HG03139 (cell line): ENCODE data around the gene NUP42.
"Not testable (repeated sequence)": the region's sequence is repeated elsewhere in the genome, so short reads cannot be mapped to it uniquely, and the experiment has no call there.

Source experiments
- ATAC-seq: cut with Tn5 transposase; IDR thresholded peaks from one replicate; pipeline ENCODE4 v1.9.1; 2021; ENCODE audit not compliant: unreplicated experiment

NUP42 gene, protein sequence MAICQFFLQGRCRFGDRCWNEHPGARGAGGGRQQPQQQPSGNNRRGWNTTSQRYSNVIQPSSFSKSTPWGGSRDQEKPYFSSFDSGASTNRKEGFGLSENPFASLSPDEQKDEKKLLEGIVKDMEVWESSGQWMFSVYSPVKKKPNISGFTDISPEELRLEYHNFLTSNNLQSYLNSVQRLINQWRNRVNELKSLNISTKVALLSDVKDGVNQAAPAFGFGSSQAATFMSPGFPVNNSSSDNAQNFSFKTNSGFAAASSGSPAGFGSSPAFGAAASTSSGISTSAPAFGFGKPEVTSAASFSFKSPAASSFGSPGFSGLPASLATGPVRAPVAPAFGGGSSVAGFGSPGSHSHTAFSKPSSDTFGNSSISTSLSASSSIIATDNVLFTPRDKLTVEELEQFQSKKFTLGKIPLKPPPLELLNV

GRCh38 chr7:23181684-23182553 is at the start of gene NUP42:
Gene NUP42 (plus strand): TSS chr7:23182048. CDS start chr7:23182086, 38 bp downstream.
- ATAC-seq = peak; percentile 96

DNA sequence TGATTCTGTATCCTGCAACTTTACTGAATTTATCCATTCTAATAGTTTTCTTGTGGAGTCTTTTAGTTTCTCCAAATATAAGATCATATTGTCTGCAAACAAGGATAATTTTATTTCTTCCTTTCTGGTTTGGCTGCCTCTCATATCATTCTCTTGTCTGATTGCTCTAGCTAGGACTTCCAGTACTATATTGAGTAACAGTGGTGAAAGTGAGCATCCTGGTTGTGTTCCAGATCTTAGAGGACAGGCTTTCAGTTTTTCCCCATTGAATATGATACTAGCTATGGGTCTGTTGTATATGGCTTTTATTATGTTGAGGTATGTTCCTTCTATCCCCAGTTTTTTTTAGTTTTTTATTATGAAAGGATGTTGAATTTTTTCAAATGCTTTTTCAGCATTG is 48.1 kb upstream of the NUP42 start:
- no peak for ATAC-seq

DNA sequence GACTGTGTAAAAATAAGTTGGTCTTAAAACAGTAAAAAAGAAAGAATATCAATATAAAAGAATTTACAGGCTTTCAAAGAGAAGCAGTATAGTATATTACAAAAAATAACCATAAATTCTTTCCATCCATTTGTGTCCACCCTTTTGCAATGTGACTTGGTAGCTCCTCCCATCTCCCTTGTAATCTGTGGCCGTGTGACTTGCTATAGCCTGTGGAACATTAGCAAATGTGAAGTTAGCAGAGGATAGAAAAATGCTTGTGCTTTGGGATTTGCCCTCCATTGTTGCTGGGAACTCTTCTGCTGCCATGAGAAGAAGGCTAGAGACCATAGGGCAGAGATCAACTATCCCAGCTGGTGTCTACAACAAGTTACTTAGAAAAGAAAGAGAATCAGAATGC is 46.1 kb upstream of the NUP42 start:
- no peak for ATAC-seq

- no peak for ATAC-seq
Measured at GRCh38 chr7:23136216-23136615, 45.6 kb upstream of the NUP42 start.

GRCh38 chr7:23157679-23158078 is 24.2 kb upstream of the NUP42 start:
- ATAC-seq = no peak

DNA sequence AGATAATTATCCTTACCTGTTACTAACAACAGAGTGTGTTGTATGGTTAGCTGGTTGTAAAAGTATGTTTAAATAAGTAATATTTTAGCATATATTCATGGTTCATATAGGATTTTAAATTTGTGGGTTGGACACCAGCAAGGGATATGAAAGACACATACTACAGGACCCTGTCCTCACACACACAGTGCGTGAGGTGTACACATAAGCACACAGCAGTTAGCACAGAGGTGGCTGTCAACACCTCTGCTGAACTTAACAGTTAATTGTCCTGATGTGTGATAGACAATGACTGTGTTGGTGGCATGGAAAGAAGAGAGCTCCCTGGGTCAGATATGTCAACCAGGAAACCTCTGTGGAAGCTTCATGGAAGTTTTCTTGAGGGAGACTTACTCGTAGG is 23.3 kb upstream of the NUP42 start:
- no peak for ATAC-seq

DNA sequence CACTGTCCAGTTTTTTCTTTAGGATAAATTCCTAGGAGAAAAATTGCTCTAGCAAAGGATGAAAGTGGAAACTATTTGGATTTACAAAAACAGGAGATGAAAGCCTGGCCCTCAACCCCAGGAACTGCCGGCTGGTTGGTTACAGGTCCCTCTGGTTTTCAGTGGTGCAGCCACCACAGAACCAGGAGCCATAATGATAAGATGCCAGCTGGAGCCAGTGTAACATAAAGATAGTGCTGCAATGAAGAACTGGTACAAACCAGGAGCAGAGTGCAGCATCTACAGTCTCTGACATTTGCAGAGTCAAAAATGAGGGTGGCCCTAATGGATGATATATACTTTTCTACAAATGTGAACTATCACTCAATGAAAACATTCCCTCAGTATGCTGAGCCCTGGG is 20.4 kb upstream of the NUP42 start:
- no peak for ATAC-seq

- no peak for ATAC-seq
Measured at GRCh38 chr7:23164846-23165245, 17.0 kb upstream of the NUP42 start.

GRCh38 chr7:23165316-23165715 is 16.5 kb upstream of the NUP42 start:
- no peak for ATAC-seq

DNA sequence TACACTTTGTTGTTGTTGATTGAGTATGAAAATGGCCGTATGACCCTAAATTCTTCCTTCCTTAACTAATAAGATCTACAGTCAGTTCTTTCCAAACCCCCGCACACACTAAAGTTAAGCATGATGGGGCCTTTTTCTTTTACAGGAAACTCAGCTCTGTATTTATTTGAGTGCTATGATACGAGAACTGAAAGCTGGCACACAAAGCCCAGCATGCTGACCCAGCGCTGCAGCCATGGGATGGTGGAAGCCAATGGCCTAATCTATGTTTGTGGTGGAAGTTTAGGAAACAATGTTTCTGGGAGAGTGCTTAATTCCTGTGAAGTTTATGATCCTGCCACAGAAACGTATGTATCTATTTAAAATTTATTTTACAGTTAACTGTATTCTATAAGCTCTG is 14.2 kb upstream of the NUP42 start:
- ATAC-seq = no peak

GRCh38 chr7:23168111-23168885 is 13.6 kb upstream of the NUP42 start:
- ATAC-seq = no peak

- ATAC-seq = no peak
Measured at GRCh38 chr7:23175938-23176337, 5.9 kb upstream of the NUP42 start.

DNA sequence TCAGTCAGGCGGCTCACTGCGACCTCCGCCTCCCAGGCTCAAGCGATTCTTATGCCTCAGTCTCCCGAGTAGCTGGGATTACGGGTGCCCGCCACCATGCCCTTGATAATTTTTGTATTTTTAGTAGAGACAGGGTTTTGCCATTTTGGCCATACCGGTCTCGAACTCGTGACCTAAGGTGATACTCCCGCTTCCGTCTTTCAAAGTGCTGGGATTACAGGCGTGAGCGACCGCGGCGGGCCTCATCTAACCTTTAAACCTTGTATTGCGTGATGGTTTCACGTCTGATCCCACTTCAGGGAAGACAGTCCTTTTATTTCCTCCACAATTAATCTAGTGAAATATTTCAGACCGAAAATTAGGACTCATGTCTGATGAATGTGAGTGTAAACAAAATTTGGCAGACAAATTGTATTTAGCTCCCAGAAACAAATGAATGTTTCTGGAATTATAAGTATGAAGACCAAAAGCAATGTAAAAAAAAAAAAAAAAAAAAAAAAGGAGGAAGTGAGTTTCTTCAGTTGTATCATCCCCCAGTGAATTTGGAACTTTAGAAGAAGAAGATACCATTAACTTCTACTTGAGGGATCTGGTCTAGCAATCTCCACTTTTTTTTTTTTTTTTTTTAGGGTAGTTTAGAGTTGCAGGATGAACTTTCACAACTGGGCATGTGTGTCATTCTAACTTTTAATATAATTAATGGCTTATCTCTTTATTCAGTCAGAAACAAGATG is 1.6 kb downstream of the NUP42 start:
- ATAC-seq = no peak

DNA sequence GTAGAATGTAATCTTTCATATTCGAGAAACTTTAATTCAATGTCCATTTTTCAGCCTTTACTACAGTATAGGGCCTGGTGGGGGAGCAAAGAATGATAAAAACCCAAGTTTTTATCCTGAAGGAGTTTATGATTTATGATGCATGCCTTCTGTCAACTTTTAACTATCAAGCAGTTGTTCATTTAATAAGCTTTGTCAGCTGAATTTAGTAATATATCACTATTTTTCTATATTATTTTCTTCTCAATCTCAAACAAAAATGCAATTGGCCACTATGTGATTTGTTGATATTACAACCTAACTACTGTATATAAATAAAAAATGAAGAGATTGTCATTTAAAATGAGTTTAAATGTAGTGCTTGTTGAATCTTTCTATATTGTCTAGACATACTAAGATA is 2.4 kb downstream of the NUP42 start:
- ATAC-seq = no peak

- ATAC-seq = no peak
Measured at GRCh38 chr7:23184709-23185359, 3.0 kb downstream of the NUP42 start.

DNA sequence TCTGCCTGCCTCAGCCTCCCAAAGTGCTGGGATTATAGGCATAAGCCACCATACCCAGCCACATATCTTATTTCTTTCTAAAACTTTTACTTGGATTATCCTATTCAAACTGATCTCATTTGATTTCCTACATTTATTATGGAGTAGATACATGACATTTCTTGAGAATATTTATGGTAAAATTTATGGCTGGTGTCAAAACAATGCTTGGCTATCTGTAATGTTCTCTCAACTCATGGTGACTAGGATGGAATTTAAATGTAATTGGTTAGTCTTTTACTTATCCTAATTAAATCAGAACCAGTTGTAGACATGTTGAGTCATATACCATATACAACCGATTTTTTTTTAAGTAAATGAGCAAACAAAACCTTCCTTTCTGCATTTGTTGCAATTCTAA is 4.1 kb downstream of the NUP42 start:
- ATAC-seq = no peak

GRCh38 chr7:23191022-23191421 is 9.2 kb downstream of the NUP42 start:
- no peak for ATAC-seq

DNA sequence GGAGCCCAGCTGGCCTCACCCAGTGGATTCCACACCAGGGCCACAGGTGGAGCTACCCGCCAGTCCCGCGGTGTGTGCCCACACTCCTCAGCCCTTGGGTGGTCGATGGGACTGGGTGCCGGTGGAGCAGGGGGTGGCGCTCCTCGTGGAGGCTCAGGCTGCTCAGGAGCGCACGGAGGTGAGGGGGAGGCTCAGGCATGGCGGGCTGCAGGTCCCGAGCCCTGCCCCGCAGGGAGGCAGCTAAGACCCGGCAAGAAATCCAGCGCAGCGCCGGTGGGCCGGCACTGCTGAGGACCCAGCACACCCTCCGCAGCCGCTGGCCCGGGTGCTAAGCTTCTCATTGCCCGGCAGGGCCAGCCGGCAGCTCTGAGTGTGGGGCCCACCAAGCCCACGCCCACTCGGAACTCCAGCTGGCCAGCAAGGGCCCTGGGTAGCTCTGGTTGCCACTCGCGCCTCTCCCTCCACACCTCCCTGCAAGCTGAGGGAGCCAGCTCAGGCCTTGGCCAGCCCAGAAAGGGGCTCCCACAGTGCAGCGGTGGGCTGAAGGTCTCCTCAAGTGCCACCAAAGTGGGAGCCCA is 11.9 kb downstream of the NUP42 start:
- ATAC-seq = not testable (repeated sequence)

GRCh38 chr7:23196306-23196705 is 14.5 kb downstream of the NUP42 start:
- no peak for ATAC-seq

DNA sequence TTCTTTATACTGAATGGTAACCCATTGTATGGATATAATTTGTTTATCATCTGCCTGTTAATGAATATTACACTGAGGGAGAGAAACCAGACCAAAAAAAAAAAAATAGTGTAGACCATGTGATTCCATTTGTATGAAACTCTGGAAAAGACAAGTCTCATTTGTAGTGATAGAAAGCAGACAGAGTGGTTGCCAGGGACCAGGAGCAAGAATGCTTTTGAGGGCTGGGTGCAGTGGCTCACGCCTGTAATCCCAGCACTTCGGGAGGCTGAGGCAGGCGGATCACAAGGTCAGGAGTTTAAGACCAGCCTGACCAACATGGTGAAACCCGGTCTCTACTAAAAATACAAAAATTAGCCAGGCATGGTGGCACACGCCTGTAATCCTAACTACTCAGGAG is 15.9 kb downstream of the NUP42 start:
- not testable (repeated sequence) for ATAC-seq
